Measurements from ENCODE around the gene SEMA4G. TPM values are rescaled to one million over a fixed set of nuclear protein-coding genes. Genes with fewer than 3 reads are reported as not detected.

The SEMA4G gene
- total RNA-seq, 1 experiment from 2014 or later, result 29.4 TPM

GRCh38 chr10:101007099-101007711 lies 37.9 kb downstream of the SEMA4G start:
- DNase-seq (ENCODE audit: low read depth, low spot score) (no peak), ATAC-seq (no peak)
- no peaks in the 10 kb centered on the region for H3K27me3 ChIP-seq (ENCODE audit: insufficient read depth, low read length)
- RAD21 ChIA-PET (ENCODE audit: low non-redundant PET in 1 of 2, low total read pairs in 2 of 2, uncharacterized antibody in 2 of 2, unreplicated experiment in 2 of 2), result no interaction called here
- no TSS peak for BruUV-seq (replicated peaks)
- no peak overlapping the region; the same call in 1 of the 2 replicates for H3K27ac ChIP-seq (ENCODE audit: low read depth, low read length)
- TF ChIP-seq ZNF274 (IDR thresholded peaks at IDR 0.05; ENCODE audit: low read depth, low read length), result no peak
- TF ChIP-seq ELF1 (IDR thresholded peaks at IDR 0.05; ENCODE audit: borderline replicate concordance, low read depth), result no peak
- TF ChIP-seq CTCF (IDR thresholded peaks at IDR 0.05 in 2 of 3, conservative IDR thresholded peaks at IDR 0.05 in 1 of 3; ENCODE audit: borderline replicate concordance in 1 of 3, insufficient read depth in 1 of 3, low read depth in 2 of 3, low read length in 2 of 3), result no peak
- no peak for TF ChIP-seq SP1 (IDR thresholded peaks at IDR 0.05; ENCODE audit: low read depth)
- no peak for TF ChIP-seq MAX (IDR thresholded peaks at IDR 0.05)
- TF ChIP-seq CEBPB (IDR thresholded peaks at IDR 0.05; ENCODE audit: low read depth), result no peak
- H3K4me3 ChIP-seq (replicated peaks in 1 of 2; ENCODE audit: low read depth in 1 of 2, low read length in 2 of 2), result no peak overlapping the region
- CTCF ChIA-PET, result interaction anchor here (1.0 to 6.6 kb wide), 5 partner anchors 8 to 24 kb away, joined by 3 to 118 read pairs (median 3); partner anchors contain the start of genes LZTS2, PDZD7 and SFXN3
- H3K79me2 ChIP-seq (ENCODE audit: insufficient read depth, low read length), result peaks cover 13% of the 10 kb centered on the region; the same call in 1 of the 2 replicates
- peaks cover 13 to 36% of the 10 kb centered on the region in 2 experiments for H3K4me1 ChIP-seq (ENCODE audit: control insufficient read depth in 1 of 2, insufficient read depth in 2 of 2, low read length in 2 of 2)
- POLR2A ChIA-PET, result interaction anchor here (1.3 to 1.7 kb wide), 2 partner anchors 9 to 11 kb away, joined by 4 to 5 read pairs; no protein-coding TSS in a partner anchor
- peaks cover 12 to 15% of the 10 kb centered on the region in 2 experiments; a peak in 3 of 4 replicates for H3K36me3 ChIP-seq (ENCODE audit: control insufficient read depth in 1 of 2, insufficient read depth in 2 of 2, low read length in 2 of 2)
- no peak overlapping the region for H3K9ac ChIP-seq (ENCODE audit: low read length)
- H3K9me3 ChIP-seq (ENCODE audit: control insufficient read depth in 1 of 2, insufficient read depth in 1 of 2, low read depth in 1 of 2, low read length in 2 of 2), result no peaks in the 10 kb centered on the region
- no peaks in the 10 kb centered on the region for H3K9me2 ChIP-seq (ENCODE audit: insufficient read depth)
- no peak overlapping the region for H2AFZ ChIP-seq (ENCODE audit: low read depth, low read length, poor library complexity, severe bottlenecking)
- no peaks in the 10 kb centered on the region for H4K20me1 ChIP-seq (ENCODE audit: insufficient read depth)
- no peak overlapping the region for H3K4me2 ChIP-seq (ENCODE audit: low read length)
- intact Hi-C loops (cut with micrococcal nuclease), result no loop called here

All from HCT116 (cell line).